AG10803 (cell line): ENCODE measurements around the gene C2orf78.

ENCODE experiments used
- DNase-seq: peaks from one replicate; pipeline ENCODE4 v3.0.0; 2010; ENCODE audit warnings: low read depth
- H3K4me3 ChIP-seq: 2 replicates; pipeline ENCODE4 v1.5.1; 2011; ENCODE audit warnings: mild to moderate bottlenecking, low read length, control low read depth
- TF ChIP-seq, protein P1 (sequence below): conservative IDR thresholded peaks from 2 replicates; pipeline ENCODE4 v1.5.1; 2011; ENCODE audit warnings: mild to moderate bottlenecking, low read length, control low read depth, inconsistent platforms

Gene C2orf78

DNA sequence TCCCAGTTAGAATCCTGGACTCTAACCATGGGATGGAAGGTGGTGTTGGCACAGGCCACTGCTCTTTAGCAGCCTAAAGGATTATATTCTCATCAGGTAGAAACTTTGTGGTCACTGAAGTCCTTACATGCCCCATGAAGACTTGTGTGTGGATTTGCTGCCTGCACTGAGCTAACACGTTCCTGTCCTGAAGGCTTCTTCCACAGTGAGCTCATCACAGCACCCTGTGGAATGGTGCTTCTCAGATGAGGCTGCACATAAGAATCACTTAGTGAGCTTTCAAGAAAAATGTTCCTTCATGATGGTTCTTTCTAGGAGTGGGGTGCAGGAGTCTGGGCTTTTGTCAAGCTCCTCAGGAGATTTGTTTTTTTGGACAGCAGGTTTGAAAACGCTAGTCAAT lies 71.5 kb downstream of the C2orf78 start:
- TF ChIP-seq, protein P1, sequence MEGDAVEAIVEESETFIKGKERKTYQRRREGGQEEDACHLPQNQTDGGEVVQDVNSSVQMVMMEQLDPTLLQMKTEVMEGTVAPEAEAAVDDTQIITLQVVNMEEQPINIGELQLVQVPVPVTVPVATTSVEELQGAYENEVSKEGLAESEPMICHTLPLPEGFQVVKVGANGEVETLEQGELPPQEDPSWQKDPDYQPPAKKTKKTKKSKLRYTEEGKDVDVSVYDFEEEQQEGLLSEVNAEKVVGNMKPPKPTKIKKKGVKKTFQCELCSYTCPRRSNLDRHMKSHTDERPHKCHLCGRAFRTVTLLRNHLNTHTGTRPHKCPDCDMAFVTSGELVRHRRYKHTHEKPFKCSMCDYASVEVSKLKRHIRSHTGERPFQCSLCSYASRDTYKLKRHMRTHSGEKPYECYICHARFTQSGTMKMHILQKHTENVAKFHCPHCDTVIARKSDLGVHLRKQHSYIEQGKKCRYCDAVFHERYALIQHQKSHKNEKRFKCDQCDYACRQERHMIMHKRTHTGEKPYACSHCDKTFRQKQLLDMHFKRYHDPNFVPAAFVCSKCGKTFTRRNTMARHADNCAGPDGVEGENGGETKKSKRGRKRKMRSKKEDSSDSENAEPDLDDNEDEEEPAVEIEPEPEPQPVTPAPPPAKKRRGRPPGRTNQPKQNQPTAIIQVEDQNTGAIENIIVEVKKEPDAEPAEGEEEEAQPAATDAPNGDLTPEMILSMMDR = no peak
- no peak for DNase-seq

DNA sequence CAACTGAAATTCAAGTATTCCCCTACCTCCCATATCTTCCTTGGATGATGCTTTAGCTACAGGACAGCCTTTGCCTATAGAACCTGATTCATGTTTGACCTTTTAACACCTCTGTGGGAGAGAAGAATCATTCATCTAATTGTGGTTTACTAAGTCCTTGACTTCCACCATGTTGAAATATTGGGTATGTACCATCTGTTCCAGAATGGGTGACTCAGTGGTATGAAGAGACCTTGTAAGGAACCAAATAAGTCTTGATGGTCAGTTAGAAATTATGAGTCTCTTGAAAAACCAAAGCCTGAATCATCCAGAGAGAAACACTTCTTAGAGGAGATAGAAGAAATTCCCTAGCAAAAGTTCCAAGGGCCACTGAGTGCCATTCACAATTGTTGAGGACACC lies 72.2 kb downstream of the C2orf78 start:
- peak; percentile 90 for DNase-seq
- no peak overlapping the region for H3K4me3 ChIP-seq
- TF ChIP-seq, protein P1 = no peak

More for the DNA sequence above, 71.5 kb downstream of the C2orf78 start:
- no peak overlapping the region for H3K4me3 ChIP-seq

DNA sequence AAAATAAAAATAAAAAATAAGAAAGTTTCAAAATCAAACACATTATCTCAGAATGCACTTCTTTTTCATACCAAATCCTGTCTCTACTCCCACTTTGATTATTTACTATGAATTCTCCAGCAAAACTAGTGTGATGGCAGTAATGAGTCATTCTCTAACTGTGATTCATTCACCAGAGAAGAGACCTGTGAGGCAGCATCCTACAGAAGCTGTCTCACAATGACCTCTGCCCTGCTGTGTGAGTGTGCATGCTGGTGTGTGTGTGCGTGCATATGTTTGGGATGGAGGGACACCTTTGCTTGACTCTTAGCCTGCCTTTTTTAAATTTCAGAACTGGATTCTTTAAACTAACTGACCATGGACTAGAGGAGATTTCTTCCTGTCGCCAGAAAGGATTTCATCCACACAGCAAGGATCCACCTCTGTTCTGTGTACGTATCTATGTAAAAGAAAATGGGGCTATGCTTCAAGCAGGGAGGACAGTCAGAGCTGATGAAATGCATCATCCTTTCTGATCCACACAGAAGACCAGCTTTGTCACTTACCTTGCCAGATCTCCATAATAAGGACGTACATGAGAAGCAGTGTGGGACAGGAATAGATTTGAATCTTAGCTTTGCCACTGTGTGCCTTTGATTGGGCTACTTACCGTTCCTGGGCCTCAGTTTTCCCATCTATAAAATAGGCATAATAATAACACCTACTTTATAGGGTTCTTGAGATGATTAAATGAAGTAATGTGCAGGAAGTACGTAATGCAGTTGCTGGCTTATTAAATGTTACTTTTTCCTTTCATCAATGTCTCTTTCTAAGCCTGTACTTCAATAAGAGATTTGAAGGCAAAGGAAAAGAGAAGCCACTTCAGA lies 76.0 kb downstream of the C2orf78 start:
- DNase-seq = peak; percentile 63
- H3K4me3 ChIP-seq = no peak overlapping the region
- TF ChIP-seq, protein P1 = 0 out of 2 replicates have a peak, but pooled peaks have one; percentile 2

DNA sequence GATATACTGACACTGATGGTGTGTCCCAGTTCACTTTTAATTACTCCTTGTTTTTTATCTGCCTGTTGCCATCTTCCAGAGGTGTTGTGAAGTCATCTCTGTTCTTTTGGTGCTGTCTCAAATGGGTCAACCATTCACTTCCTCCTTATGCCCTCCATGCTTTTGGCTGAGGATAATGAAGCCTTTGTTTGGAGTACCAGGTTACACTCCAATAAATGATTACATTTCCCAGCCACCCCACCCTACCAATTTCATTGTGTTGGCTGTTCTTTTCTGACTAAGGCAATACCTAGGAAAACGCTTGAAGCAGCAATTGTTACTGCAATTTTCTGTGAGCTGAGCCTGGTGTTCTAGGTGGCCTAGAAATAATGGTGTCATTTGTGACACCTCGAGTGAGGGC lies 79.0 kb downstream of the C2orf78 start:
- no peak for DNase-seq
- no peak overlapping the region for H3K4me3 ChIP-seq
- TF ChIP-seq, protein P1 = no peak
